ENCODE results near the gene DPP7.
"Not testable (repeated sequence)": the region's sequence is repeated elsewhere in the genome, so short reads cannot be mapped to it uniquely, and the experiment has no call there.

Gene DPP7

DNA sequence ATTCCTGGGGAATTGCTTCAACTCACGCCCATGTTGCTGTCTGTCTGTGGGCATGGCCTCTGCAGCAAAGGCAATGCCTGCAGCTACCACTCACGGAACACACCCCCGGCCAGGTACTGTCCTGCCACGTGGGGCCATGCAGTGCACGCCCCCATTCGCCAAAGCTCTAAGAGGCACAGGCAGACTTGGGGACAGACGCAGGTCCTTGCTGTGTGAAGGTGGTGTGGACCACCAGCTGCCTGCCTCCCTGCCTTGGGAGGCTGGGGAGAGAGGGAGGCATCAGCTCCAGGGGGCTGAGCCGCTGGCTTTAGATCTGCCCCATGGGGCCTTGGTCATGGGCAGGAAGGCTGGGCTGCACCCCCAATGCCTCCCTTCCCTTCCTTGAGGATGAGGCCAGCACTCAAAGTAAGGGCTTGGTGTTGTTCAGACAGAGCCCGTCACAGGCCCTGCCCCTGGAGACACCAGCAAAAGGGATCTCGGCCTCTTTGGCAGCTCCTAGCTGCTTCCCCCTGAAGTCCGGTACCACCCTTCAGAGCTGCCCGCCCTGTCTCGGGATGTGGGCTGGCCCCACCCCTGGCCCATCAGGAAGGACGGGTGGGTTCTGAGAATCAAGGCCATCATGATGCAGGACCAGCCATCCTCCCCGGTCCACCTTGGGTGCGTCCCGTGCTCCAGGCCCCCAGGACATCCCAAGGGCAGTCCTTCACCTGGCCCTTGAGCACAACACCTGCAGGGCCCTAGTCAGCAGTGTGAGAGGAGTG is 26.7 kb upstream of the DPP7 start:
- no peak overlapping the region for H3K27ac Mint-ChIP-seq
- peaks cover 19% of the 10 kb centered on the region for H3K4me1 Mint-ChIP-seq
- DNase-seq = no peak
- H3K27me3 Mint-ChIP-seq = peaks cover 78% of the 10 kb centered on the region
- CTCF ChIA-PET = no interaction called here
- no peaks in the 10 kb centered on the region for H3K9me3 Mint-ChIP-seq
- no peak overlapping the region for H3K4me3 Mint-ChIP-seq
- no peaks in the 10 kb centered on the region for H3K36me3 Mint-ChIP-seq

DNA sequence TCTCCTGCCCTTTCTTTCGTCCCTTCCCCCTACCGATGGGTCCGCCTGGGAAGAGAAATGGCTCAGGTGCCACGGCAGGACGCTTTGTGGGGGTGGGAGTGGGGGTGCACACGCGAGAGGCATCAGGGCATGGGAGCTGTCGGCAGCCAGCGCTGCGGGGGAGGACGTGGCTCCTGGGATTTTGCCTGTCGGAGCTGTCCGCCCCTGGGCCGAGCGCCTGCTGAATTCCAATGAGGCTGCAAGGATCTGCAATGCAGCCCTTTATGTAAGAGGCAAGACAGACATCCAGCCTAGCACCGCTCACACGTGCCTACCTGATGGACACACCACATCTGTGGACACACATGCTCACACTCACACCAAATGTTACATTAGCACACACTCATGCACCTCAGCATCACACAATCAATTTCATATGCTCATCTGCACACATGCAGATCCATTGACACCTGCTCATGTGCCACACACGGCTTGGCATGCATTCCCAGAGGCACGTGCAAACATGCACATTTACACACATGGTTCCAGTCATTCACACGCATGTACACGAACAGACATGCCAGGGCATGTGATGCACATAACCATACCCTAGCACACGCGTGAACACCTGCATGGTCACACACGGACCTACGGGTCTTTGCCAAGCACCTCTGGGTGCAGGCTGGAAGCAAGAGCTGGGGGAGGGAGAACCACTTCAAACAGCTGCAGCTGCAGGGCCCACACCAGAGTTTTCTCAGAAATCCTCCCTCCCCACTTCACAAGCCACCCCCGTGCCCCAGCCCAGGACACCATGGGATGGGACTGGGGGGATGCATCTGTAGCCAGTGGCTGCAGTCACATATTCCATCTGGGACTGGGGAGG is 25.8 kb upstream of the DPP7 start:
- no peak for DNase-seq
- CTCF ChIA-PET = no interaction called here
- Mint-ChIP-seq H3K4me1 (peaks cover 19% of the 10 kb centered on the region), H3K4me3 (no peak overlapping the region), H3K9me3 (no peaks in the 10 kb centered on the region), H3K27ac (no peak overlapping the region), H3K36me3 (no peaks in the 10 kb centered on the region), H3K27me3 (peaks cover 86% of the 10 kb centered on the region)

DNA sequence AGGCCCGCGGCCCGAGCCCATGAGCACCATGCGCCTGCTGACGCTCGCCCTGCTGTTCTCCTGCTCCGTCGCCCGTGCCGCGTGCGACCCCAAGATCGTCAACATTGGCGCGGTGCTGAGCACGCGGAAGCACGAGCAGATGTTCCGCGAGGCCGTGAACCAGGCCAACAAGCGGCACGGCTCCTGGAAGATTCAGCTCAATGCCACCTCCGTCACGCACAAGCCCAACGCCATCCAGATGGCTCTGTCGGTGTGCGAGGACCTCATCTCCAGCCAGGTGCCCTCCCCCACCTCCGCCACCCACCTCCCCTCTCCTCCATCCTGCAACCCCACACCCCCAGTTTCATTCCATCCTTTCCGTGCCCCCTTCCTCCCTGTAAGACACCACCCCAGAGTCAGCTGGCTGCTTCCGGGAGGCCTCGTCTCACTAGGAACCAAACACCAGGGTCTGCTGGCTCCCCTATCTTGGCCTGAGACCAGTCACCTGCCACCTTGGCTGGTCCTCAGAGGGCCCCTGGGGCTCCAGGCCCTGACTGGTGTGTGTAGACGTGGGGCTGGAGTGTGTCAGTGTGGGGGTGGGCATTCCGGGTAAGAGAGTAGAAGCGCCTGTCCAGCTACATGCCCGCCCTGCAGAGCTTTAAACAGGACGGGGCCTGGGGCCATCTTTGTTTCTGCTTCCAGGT is 25.1 kb upstream of the DPP7 start:
- no peaks in the 10 kb centered on the region for H3K9me3 Mint-ChIP-seq
- H3K27me3 Mint-ChIP-seq = peaks cover 93% of the 10 kb centered on the region
- peaks cover 19% of the 10 kb centered on the region for H3K4me1 Mint-ChIP-seq
- no peak overlapping the region for H3K4me3 Mint-ChIP-seq
- no peak overlapping the region for H3K27ac Mint-ChIP-seq
- no peak for DNase-seq
- CTCF ChIA-PET = interaction anchor here (1.1 to 1.8 kb wide), 2 partner anchors 10 to 93 kb away, joined by 4 to 6 read pairs; no protein-coding TSS in a partner anchor
- no peaks in the 10 kb centered on the region for H3K36me3 Mint-ChIP-seq

DNA sequence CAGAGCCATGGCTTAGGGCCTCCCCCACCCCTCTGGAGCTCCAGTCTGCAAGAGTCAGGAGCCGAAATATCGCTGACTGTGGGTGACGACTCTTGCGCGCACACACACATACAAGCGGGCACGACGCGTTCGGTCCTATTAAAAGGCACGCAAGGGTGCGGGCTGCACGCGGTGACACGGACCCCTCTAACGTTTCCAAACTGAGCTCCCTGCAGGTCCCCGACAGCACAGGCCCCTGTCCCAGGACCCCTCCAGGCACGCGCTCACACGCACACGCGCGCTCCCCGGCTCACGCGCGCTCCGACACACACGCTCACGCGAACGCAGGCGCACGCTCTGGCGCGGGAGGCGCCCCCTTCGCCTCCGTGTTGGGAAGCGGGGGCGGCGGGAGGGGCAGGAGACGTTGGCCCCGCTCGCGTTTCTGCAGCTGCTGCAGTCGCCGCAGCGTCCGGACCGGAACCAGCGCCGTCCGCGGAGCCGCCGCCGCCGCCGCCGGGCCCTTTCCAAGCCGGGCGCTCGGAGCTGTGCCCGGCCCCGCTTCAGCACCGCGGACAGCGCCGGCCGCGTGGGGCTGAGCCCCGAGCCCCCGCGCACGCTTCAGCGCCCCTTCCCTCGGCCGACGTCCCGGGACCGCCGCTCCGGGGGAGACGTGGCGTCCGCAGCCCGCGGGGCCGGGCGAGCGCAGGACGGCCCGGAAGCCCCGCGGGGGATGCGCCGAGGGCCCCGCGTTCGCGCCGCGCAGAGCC is 24.4 kb upstream of the DPP7 start, which contains the start of gene GRIN1:
Gene GRIN1 (plus strand): TSS at position 433 of the 746 bp plus-strand sequence. CDS start 333 bp downstream, outside the sequence.
- H3K4me3 Mint-ChIP-seq = no peak within 1 kb of the TSS
- H3K4me1 Mint-ChIP-seq = peaks cover 19% of the 10 kb centered on the region
- no peaks in the 10 kb centered on the region for H3K9me3 Mint-ChIP-seq
- no peak within 1 kb of the TSS for H3K27ac Mint-ChIP-seq
- CTCF ChIA-PET = interaction anchor here (0.9 to 1.8 kb wide), 3 partner anchors 9 to 102 kb away, joined by 3 to 6 read pairs (median 4); partner anchors contain the start of gene TUBB4B
- H3K36me3 Mint-ChIP-seq = no peaks in the 10 kb centered on the region
- H3K27me3 Mint-ChIP-seq = peaks cover 97% of the 10 kb centered on the region
- DNase-seq = peak; percentile 68

DNA sequence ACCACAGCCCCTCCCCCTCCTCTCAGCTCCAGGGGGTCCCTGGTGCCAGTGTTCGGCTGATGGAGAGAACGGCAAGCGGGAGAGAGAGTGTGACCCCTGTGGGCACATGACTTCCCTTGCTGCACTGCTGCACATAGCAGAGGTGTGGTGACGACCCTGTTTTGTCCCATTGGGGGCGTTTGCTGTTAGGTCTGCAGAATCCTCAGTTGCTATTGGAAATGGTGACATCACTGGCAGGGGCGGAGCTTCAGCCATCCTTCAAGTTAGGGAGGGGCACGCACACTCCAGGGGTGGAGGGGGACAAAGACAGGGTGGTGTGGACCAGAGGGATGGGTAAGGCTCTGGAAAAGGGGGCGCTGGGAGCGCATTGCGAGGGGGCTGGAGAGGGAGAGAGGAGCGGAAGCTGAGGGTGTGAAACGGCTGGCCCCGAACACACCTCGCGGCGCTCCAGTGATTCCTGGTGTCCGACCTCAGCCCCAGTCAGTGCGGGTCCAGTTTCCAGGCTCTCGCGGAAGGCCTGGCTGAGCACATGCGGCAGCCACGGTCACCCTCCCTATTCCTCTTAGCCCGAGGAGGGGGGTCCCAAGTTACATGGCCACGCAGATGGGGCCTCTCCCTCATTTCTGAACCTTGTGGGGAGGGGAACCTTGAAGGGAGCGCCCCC is 23.7 kb upstream of the DPP7 start:
- no peak overlapping the region for H3K27ac Mint-ChIP-seq
- DNase-seq = no peak
- H3K36me3 Mint-ChIP-seq = no peaks in the 10 kb centered on the region
- no peak overlapping the region for H3K4me3 Mint-ChIP-seq
- CTCF ChIA-PET = interaction anchor here (0.9 to 1.8 kb wide), 3 partner anchors 9 to 103 kb away, joined by 3 to 6 read pairs (median 4); partner anchors contain the start of gene TUBB4B
- H3K4me1 Mint-ChIP-seq = peaks cover 19% of the 10 kb centered on the region
- H3K9me3 Mint-ChIP-seq = no peaks in the 10 kb centered on the region
- peaks cover 94% of the 10 kb centered on the region for H3K27me3 Mint-ChIP-seq

DNA sequence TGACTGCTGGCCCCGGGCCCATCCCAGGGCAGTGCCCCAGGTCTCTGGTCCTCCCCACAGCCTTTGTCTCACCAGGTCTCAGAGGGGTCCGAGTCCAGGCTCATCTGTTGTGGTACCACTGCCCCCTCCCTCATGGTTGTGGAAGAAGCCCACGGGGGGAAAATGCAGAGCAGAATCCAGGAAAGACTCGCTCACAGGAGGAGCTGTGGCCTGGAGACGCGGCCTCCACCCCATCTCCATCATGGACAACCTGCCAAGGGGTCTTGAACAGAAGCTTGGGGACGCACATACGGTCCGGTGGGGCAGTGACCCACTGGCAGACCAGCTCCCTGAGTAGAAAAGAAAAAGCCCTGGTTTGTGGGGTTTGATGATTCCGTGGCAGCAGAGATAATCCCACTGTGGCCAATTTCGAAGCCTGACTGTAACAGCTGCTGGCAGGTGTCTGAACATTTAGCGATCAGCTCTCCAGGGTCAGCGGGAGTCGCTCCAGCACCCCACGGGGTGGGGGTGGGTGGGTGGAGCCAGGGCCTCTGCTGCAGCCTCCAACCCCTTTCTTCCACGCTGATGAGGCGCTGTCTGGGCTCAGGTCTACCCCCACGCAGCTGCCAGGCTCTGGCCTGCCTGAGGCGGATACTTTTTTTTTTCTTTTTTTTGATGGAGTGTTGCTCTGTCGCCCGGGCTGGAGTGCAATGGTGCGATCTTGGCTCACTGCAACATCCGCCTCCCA is 22.5 kb upstream of the DPP7 start:
- H3K36me3 Mint-ChIP-seq = no peaks in the 10 kb centered on the region
- H3K27me3 Mint-ChIP-seq = peaks cover 83% of the 10 kb centered on the region
- H3K4me1 Mint-ChIP-seq = peaks cover 19% of the 10 kb centered on the region
- H3K4me3 Mint-ChIP-seq = no peak overlapping the region
- CTCF ChIA-PET = no interaction called here
- H3K9me3 Mint-ChIP-seq = no peaks in the 10 kb centered on the region
- no peak overlapping the region for H3K27ac Mint-ChIP-seq
- DNase-seq = no peak

DNA sequence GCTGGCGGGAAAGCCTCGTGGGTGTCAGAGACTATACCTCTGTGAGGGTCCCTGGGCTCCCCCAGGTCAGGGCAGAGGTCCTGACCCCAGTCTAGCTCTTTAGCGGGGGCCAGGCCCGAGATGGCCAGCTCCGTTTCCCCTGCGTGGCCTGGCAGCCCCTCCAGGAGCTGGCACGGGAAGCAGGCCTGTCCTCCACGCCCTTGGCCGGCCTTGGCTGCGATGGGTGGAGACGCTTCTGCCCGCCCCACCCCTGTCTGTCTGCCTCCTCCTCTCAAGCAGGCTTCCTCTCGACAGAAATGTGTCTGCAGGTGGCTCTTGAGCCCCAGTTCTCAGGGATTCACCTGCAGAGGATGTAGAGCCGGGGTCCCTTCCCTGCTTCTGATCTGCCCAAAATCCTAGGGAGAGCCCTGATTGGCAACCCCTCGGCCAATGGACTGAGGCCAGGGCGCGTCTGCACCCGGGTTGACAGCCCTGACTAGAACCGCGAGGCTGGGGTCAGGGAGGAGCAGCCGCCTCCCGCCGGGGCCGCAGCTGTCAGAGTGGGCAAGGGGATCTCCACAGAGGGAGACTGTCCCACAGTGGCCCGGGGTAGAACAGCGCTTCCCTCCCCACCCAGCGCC is 21.8 kb upstream of the DPP7 start:
- H3K4me1 Mint-ChIP-seq = peaks cover 19% of the 10 kb centered on the region
- H3K27me3 Mint-ChIP-seq = peaks cover 83% of the 10 kb centered on the region
- no peak overlapping the region for H3K27ac Mint-ChIP-seq
- no peaks in the 10 kb centered on the region for H3K9me3 Mint-ChIP-seq
- DNase-seq = no peak
- no peak overlapping the region for H3K4me3 Mint-ChIP-seq
- H3K36me3 Mint-ChIP-seq = no peaks in the 10 kb centered on the region
- CTCF ChIA-PET = no interaction called here

DNA sequence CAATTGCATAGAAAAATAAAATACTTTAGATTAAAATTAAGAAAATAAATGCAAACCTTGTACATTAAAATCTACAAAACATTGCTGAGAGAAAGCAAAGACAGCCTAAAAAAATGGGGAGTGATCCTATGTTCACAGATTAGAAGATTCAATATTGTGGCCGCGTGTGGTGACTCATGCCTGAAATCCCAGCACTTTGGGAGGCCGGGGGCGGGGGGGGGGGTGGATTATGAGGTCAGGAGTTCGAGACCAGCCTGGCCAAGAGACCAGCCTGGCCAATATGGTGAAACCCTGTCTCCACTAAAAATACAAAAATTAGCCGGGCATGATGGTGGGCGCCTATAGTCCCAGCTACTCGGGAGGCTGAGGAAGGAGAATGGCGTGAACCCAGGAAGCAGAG is 20.6 kb upstream of the DPP7 start:
- H3K27ac Mint-ChIP-seq, H3K4me3 Mint-ChIP-seq, H3K36me3 Mint-ChIP-seq, H3K9me3 Mint-ChIP-seq, DNase-seq, CTCF ChIA-PET: not testable (repeated sequence)
- Mint-ChIP-seq H3K4me1 (peaks cover 13% of the 10 kb centered on the region), H3K27me3 (peaks cover 76% of the 10 kb centered on the region)

DNA sequence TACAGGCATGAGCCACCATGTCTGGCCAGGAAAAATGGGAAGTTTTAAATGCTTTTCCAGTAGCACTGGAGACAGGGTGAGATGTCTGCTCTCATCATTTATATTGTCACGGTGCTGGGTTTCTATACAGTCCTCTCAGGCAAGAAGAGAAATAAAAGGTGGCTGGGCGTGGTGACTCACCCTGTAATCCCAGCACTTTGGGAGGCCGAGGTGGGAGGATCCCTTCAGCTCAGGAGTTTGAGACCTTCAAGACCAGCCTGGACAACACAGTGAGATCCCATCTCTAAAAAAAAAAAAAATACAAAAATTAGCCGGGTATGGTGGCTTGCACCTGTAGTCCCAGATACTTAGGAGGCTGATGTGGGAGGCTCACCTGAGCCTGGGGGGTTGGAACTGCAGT is 19.7 kb upstream of the DPP7 start:
- no peak for DNase-seq
- Mint-ChIP-seq H3K4me3 (no peak overlapping the region), H3K9me3 (no peaks in the 10 kb centered on the region), H3K27ac (no peak overlapping the region), H3K36me3 (no peaks in the 10 kb centered on the region), H3K27me3 (peaks cover 67% of the 10 kb centered on the region), H3K4me1 (peaks cover 7% of the 10 kb centered on the region)
- CTCF ChIA-PET = no interaction called here

DNA sequence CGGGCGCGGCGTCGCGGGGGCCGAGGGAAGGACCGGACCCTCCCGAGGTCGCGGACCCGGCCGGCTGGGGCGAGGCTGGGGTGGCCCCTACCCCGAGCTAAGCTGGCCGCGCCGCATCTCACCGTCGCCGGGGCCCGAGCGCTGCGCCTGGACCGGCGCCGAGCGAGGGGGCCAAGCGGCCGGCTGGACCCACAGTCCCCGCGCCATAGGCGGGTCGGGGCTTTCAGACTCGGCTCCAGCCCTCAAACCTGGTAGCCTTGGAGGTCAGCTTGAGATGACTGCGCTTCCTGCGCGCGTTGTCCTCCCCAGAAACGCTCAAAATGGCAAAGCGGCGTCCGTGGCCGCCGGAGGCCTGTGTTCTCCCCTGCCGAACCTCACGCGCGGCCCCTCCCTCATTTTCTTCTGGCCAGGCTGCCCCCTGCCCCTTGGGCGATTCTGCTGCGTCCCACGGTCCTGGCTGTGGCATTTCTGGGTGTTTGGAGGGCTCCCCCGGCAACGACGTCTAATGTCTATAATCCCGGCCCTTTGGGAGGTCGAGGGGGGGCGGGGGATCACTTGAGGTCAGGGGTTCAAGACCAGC is 15.7 kb upstream of the DPP7 start:
- Mint-ChIP-seq H3K36me3 (peaks cover 2% of the 10 kb centered on the region), H3K9me3 (no peaks in the 10 kb centered on the region), H3K27ac (peak overlapping the region; percentile 78), H3K4me3 (peak overlapping the region; percentile 81), H3K4me1 (peaks cover 30% of the 10 kb centered on the region), H3K27me3 (peaks cover 29% of the 10 kb centered on the region)
- no peak for DNase-seq
- CTCF ChIA-PET = interaction anchor here (0.6 to 2.4 kb wide), 13 partner anchors 9 to 164 kb away, joined by 3 to 12 read pairs (median 3); partner anchors contain the start of genes RNF208 and RNF224

DNA sequence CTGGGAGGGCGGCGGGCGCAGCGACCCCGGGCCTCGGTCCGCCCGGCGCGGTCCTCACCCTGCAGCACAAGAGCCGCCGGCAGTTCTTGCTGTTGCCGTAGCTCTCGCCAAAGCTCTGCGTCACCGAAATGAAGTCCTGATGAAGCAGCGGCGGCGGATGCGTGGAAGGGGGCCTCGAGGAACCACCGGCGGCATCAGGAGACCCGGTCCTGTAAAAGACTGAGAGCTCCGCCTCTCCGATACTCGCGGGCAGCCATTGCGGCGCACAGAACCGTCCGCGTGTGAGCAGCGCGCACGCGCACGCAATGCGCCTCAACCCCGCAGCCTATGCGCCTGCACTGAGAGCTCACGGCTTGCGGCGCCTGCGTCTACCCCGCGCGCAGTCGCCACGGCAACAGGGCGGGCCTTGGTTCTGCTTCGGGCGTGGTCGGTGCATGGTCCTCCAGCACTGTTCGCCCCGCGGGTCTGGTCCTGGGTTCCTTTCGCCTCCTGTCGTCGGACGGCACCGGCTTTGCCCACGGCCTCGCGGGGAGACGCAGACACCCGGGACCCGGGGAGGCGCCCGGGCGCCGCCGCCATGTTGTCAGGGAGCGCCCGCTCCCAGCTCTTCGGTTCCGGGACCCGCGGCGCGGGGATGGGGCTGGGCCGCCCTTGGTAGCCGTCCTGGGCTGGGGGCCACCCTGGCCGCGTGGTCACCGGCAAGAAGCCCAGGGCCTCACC is 15.1 kb upstream of the DPP7 start:
- H3K27ac Mint-ChIP-seq = peak overlapping the region; percentile 88
- peaks cover 2% of the 10 kb centered on the region for H3K36me3 Mint-ChIP-seq
- H3K27me3 Mint-ChIP-seq = peaks cover 24% of the 10 kb centered on the region
- H3K4me1 Mint-ChIP-seq = peaks cover 30% of the 10 kb centered on the region
- CTCF ChIA-PET = interaction anchor here (0.6 to 2.4 kb wide), 12 partner anchors 8 to 107 kb away, joined by 3 to 12 read pairs (median 4); partner anchors contain the start of genes GRIN1, RNF208 and RNF224
- H3K9me3 Mint-ChIP-seq = no peaks in the 10 kb centered on the region
- peak; percentile 93 for DNase-seq
- H3K4me3 Mint-ChIP-seq = peak overlapping the region; percentile 80

Measured in activated naive CD4-positive, alpha-beta T cell treated with anti-CD3 and anti-CD28 coated beads, Interleukin-2, amount 10 ng/mL, durations not matched to agents 7 days and 5 days (primary cell).